CD1c-positive myeloid dendritic cell (primary cell): ENCODE measurements around the gene IQSEC3.
A peak's percentile ranks its signal among the peaks of the same experiment; 100 is the strongest.
"Not testable (repeated sequence)": the region's sequence is repeated elsewhere in the genome, so short reads cannot be mapped to it uniquely, and the experiment has no call there.

Experiments used
- DNase-seq: peaks from one replicate; pipeline ENCODE4 v3.0.0-alpha.2; 2016; ENCODE audit errors: extremely low spot score

Gene IQSEC3

GRCh38 chr12:52902-53734 lies 13.4 kb upstream of the IQSEC3 start:
- not testable (repeated sequence) for DNase-seq

- DNase-seq: no peak
Observed at GRCh38 chr12:53735-54730, 12.5 kb upstream of the IQSEC3 start.

- no peak for DNase-seq
Observed at GRCh38 chr12:54750-55535, 11.6 kb upstream of the IQSEC3 start.

GRCh38 chr12:56683-57346 lies 9.8 kb upstream of the IQSEC3 start:
- DNase-seq: no peak

- DNase-seq: no peak
Observed at GRCh38 chr12:57539-57938, 9.0 kb upstream of the IQSEC3 start.

GRCh38 chr12:58832-59231 lies 7.7 kb upstream of the IQSEC3 start:
- no peak for DNase-seq

DNA sequence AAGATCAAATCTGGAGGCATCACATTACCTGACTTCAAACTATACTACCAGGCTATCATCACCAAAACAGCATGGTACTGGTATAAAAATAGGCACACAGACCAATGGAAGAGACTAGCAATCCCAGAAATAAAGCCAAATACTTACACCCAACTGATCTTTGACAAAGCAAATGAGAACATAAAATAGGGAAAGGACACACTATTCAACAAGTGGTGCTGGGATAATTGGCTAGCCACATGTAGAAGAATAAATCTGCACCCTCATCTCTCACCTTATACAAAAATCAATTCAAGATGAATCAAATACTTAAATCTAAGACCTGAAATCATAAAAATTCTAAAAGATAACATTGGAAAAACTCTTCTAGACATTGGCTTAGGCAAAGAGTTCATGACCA lies 4.7 kb upstream of the IQSEC3 start:
- DNase-seq: not testable (repeated sequence)

GRCh38 chr12:65491-66063 lies 990 bp upstream of the IQSEC3 start:
- DNase-seq: peak; percentile 43

DNA sequence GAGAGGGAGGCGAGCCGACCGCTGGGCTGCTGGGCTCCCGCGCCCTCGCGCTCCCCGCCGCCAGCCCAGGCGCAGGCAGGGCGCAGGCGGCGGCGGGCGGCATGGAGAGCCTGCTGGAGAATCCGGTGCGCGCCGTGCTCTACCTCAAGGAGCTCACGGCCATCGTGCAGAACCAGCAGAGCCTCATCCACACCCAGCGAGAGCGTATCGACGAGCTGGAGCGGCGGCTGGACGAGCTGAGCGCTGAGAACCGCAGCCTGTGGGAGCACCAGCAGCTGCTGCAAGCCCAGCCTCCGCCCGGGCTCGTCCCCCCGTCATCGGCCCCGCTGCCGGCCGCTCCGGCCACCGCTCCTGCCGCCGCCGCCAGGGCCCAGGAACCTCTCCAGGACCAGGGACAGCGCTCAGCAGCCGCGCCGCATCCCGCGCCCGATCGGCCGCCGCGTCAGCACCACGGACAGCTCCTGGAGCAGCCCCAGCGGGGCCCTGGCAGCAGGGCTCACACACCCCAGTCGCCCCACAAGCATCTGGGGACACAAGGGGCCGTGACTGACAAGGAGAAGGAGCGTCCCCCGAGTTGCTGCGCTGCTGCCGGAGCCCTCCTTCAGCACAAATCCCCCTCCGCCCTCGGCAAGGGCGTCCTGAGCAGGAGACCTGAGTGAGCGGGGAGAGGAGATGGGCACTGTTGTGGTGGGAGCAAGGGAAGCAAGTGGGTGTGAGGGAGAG lies 376 bp downstream of the IQSEC3 start:
- peak; percentile 28 for DNase-seq

GRCh38 chr12:69677-70076 lies 3.1 kb downstream of the IQSEC3 start:
- not testable (repeated sequence) for DNase-seq

- DNase-seq: not testable (repeated sequence)
Observed at GRCh38 chr12:70541-70940, 4.0 kb downstream of the IQSEC3 start.

DNA sequence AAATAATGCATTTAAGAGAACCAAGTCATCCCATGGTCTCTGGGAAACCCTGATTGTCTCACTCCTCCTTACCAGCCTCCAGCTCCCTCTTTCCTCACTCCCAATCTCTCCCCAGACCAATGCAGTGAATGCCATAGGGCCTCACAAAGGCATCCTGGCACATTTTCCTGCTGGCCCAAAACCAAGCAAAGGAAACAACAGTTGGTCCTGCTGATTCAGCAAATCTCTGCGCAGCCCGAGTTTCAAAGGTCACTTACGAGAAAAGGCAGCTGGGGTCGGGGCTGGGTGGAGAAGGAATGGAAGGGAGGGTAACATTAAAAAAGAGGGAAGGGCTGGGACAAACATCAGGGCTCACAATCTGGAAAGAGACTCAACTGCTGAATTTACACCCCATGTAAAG lies 5.5 kb downstream of the IQSEC3 start:
- not testable (repeated sequence) for DNase-seq

- DNase-seq: not testable (repeated sequence)
Observed at GRCh38 chr12:74420-75190, 8.0 kb downstream of the IQSEC3 start.

DNA sequence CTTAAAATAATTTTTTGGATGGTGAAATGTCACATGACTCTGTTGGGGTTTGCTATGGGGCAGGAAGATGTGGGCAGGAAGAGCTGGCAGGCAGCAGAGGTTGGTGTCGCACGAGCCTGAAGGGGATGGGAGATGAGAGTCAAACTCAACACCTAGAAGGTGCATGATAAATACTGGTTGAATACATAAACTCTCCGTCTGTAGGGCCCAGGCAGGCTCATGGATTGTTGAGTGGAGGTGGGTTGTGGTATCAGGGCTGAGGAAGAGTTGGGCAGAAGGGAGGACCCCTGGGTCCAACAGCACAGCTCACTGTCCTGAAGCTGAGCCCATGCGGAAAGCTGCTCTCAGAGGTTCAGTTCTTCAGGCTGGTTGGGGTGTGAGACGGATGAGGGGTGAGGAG lies 9.0 kb downstream of the IQSEC3 start:
- not testable (repeated sequence) for DNase-seq

GRCh38 chr12:76102-76501 lies 9.5 kb downstream of the IQSEC3 start:
- DNase-seq: not testable (repeated sequence)

DNA sequence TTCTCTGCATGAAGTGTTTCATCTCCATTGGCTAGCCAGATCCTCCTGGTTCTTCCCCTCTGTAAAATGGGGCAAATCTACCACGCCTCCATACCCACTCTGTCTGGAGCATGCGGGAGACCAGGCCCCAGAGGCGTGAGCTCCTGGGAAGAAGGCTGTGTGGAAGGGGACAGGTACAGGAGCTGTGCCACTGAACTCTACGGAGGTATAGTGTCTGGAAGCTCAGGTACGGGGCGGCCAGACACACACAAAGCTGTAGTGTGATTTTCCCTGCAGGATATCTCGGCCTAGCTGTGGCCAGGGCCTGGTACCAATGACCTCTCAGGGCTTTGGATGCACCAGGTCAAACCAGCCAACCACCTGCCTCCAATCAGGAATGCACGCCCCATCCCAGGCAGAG lies 10.0 kb downstream of the IQSEC3 start:
- DNase-seq: not testable (repeated sequence)

- not testable (repeated sequence) for DNase-seq
Observed at GRCh38 chr12:77101-77719, 10.6 kb downstream of the IQSEC3 start.

GRCh38 chr12:77769-78383 lies 11.3 kb downstream of the IQSEC3 start:
- DNase-seq: peak; percentile 4
